ENCODE results near the gene RBM39.
"Not testable (repeated sequence)": the region's sequence is repeated elsewhere in the genome, so short reads cannot be mapped to it uniquely, and the experiment has no call there.

DNA sequence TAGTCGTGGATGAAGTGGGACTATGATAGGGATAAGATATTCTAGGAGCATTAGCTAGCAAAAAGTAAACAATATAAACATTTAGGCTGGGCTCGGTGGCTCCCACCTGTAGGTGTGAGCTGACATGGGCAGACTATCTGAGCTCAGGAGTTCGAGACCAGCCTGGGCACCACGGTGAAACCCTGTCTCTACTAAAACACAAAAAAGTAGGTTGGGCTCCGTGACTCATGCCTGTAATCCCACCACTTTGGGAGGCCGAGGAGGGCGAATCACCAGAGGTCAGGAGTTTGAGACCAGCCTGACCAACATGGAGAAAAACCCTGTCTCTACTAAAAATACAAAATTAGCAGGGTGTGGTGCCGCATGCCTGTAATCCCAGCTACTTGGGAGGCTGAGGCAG lies 23.7 kb downstream of the RBM39 start:
- not testable (repeated sequence) for TF ChIP-seq POLR2A (IDR thresholded peaks at IDR 0.05; ENCODE audit: low read length); GATA1 (IDR thresholded peaks at IDR 0.05; ENCODE audit: low read depth, low read length)
